WTC11 (cell line): Measurements from ENCODE around the gene NXPE3.

Experiments
- EMX1 ChIP-seq: fragments of 250-450 bp; sonication (Bioruptor Pico); IDR thresholded peaks from 2 replicates; pipeline ENCODE4 v1.8.0; 2021; ENCODE audit warnings: mild to moderate bottlenecking
- MXD4 ChIP-seq: fragments of 250-450 bp; sonication (Bioruptor Pico); IDR thresholded peaks from 2 replicates; pipeline ENCODE4 v1.8.0; 2021; ENCODE audit warnings: mild to moderate bottlenecking, moderate library complexity, borderline replicate concordance
- NR1H2 ChIP-seq: sonication (generic); formaldehyde crosslinking; IDR thresholded peaks from 2 replicates; pipeline ENCODE4 v1.9.0; 2021; ENCODE audit warnings: mild to moderate bottlenecking, moderate library complexity, missing genetic modification reagents
- SP1 ChIP-seq: sonication (generic); formaldehyde crosslinking; conservative IDR thresholded peaks from 2 replicates; pipeline ENCODE4 v1.8.1; 2022; ENCODE audit warnings: missing genetic modification reagents
- TF ChIP-seq, protein P1 (sequence below): sonication (generic); formaldehyde crosslinking; IDR thresholded peaks from 2 replicates; pipeline ENCODE4 v1.8.1; 2023; ENCODE audit warnings: mild to moderate bottlenecking, missing genetic modification reagents, moderate library complexity
- TF ChIP-seq, protein P2 (sequence below): fragments of 200-600 bp; IDR thresholded peaks from 2 replicates; pipeline ENCODE4 v1.8.0; 2022; ENCODE audit warnings: antibody characterized with exemption

DNA sequence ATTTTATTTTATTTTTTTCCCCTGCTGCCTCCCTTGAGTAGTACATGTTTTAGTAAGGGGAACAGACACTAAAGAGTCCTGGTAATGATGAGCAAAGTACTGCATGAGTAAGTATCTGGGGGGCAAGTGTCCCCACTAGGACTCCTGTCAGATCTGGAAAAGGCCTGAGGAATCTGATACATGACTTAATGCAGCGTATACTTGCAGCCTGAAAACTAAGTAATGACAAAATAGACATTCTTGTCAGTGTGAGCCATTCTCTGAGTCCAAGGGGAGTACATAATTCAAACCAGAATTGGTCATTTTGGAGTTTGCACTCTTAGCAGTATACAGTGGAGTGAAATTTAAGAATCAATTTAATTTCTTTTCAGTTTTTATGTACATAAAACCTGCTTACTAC, 27.5 kb downstream of the NXPE3 start:
- TF ChIP-seq MXD4 (CRISPR knock-in tag): no peak
- TF ChIP-seq, protein P1, sequence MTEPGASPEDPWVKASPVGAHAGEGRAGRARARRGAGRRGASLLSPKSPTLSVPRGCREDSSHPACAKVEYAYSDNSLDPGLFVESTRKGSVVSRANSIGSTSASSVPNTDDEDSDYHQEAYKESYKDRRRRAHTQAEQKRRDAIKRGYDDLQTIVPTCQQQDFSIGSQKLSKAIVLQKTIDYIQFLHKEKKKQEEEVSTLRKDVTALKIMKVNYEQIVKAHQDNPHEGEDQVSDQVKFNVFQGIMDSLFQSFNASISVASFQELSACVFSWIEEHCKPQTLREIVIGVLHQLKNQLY (CRISPR knock-in tag): no peak
- TF ChIP-seq, protein P2, sequence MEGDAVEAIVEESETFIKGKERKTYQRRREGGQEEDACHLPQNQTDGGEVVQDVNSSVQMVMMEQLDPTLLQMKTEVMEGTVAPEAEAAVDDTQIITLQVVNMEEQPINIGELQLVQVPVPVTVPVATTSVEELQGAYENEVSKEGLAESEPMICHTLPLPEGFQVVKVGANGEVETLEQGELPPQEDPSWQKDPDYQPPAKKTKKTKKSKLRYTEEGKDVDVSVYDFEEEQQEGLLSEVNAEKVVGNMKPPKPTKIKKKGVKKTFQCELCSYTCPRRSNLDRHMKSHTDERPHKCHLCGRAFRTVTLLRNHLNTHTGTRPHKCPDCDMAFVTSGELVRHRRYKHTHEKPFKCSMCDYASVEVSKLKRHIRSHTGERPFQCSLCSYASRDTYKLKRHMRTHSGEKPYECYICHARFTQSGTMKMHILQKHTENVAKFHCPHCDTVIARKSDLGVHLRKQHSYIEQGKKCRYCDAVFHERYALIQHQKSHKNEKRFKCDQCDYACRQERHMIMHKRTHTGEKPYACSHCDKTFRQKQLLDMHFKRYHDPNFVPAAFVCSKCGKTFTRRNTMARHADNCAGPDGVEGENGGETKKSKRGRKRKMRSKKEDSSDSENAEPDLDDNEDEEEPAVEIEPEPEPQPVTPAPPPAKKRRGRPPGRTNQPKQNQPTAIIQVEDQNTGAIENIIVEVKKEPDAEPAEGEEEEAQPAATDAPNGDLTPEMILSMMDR: no peak
- no peak for TF ChIP-seq NR1H2
- no peak for TF ChIP-seq EMX1 (CRISPR knock-in tag)
- TF ChIP-seq SP1 (CRISPR knock-in tag): no peak
